ENCODE measurements around the gene NBAS.

Gene NBAS

DNA sequence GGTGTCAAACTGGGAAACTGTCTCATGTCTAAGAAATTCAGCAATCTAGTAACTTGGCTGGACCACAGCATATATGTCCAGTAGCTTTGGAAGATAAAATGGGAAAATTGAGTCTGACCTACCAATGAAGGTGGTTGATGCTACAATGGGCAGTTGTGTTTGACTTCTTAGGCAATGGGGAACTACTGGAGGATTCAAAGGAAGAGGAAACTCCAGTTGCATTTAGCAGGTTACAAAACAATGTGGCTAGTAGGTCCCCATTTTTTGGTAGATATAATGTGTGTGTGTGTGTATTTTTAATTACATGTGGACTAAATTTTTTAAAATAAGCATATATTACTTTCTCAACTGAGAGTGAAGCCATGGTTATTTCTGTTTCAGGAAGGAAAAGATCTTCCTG lies 427.7 kb downstream of the NBAS start:
- TF ChIP-seq SP3 (tag by site-specific recombination; IDR thresholded peaks at IDR 0.05): no peak
- no peak for TF ChIP-seq ZNF146 (tag by site-specific recombination; IDR thresholded peaks at IDR 0.05)
- no peak for TF ChIP-seq ZBTB20 (tag by site-specific recombination; IDR thresholded peaks at IDR 0.05)
- TF ChIP-seq, protein P1, sequence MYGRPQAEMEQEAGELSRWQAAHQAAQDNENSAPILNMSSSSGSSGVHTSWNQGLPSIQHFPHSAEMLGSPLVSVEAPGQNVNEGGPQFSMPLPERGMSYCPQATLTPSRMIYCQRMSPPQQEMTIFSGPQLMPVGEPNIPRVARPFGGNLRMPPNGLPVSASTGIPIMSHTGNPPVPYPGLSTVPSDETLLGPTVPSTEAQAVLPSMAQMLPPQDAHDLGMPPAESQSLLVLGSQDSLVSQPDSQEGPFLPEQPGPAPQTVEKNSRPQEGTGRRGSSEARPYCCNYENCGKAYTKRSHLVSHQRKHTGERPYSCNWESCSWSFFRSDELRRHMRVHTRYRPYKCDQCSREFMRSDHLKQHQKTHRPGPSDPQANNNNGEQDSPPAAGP (tag by site-specific recombination; IDR thresholded peaks at IDR 0.05): no peak
- TF ChIP-seq GLI4 (tag by site-specific recombination; IDR thresholded peaks at IDR 0.05): no peak
- H3K36me3 ChIP-seq (ENCODE audit: control insufficient read depth in 2 of 2, insufficient read depth in 1 of 2, low read length in 2 of 2): no peaks in the 10 kb centered on the region
- POLR2A ChIA-PET: no interaction called here
- no peaks in the 10 kb centered on the region for H3K9me3 ChIP-seq (ENCODE audit: control insufficient read depth, insufficient read depth, low read depth, low read length)
- CTCF ChIA-PET: no interaction called here
- no peak overlapping the region for H3K4me3 ChIP-seq (ENCODE audit: low read depth, low read length)
- H3K27ac ChIP-seq (ENCODE audit: extremely low read depth, low read depth, low read length): no peak overlapping the region
- H3K4me1 ChIP-seq (ENCODE audit: control insufficient read depth, insufficient read depth, low read length): no peaks in the 10 kb centered on the region

- no peak overlapping the region for H3K27ac ChIP-seq (ENCODE audit: extremely low read depth, low read depth, low read length)
- CTCF ChIA-PET: no interaction called here
- H3K36me3 ChIP-seq (ENCODE audit: control insufficient read depth in 2 of 2, insufficient read depth in 1 of 2, low read length in 2 of 2): no peaks in the 10 kb centered on the region
- H3K9me3 ChIP-seq (ENCODE audit: control insufficient read depth, insufficient read depth, low read depth, low read length): no peaks in the 10 kb centered on the region
- POLR2A ChIA-PET: no interaction called here
- no peak overlapping the region for H3K4me3 ChIP-seq (ENCODE audit: low read depth, low read length)
- no peaks in the 10 kb centered on the region for H3K4me1 ChIP-seq (ENCODE audit: control insufficient read depth, insufficient read depth, low read length)
- no peak for TF ChIP-seq TCF7L2 (IDR thresholded peaks at IDR 0.05; ENCODE audit: borderline replicate concordance, low read depth, low read length)
- no peak for TF ChIP-seq ZEB2 (tag by site-specific recombination; IDR thresholded peaks at IDR 0.05)
- no peak for TF ChIP-seq ZNF549 (tag by site-specific recombination; IDR thresholded peaks at IDR 0.05)
- no peak for TF ChIP-seq ZNF354C (tag by site-specific recombination; IDR thresholded peaks at IDR 0.05; ENCODE audit: borderline replicate concordance, low read depth)
- TF ChIP-seq ZXDB (tag by site-specific recombination; IDR thresholded peaks at IDR 0.05): no peak
- TF ChIP-seq, protein P2, sequence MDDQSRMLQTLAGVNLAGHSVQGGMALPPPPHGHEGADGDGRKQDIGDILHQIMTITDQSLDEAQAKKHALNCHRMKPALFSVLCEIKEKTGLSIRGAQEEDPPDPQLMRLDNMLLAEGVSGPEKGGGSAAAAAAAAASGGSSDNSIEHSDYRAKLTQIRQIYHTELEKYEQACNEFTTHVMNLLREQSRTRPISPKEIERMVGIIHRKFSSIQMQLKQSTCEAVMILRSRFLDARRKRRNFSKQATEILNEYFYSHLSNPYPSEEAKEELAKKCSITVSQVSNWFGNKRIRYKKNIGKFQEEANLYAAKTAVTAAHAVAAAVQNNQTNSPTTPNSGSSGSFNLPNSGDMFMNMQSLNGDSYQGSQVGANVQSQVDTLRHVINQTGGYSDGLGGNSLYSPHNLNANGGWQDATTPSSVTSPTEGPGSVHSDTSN (CRISPR knock-in tag; IDR thresholded peaks at IDR 0.05): no peak
- TF ChIP-seq, protein P3, sequence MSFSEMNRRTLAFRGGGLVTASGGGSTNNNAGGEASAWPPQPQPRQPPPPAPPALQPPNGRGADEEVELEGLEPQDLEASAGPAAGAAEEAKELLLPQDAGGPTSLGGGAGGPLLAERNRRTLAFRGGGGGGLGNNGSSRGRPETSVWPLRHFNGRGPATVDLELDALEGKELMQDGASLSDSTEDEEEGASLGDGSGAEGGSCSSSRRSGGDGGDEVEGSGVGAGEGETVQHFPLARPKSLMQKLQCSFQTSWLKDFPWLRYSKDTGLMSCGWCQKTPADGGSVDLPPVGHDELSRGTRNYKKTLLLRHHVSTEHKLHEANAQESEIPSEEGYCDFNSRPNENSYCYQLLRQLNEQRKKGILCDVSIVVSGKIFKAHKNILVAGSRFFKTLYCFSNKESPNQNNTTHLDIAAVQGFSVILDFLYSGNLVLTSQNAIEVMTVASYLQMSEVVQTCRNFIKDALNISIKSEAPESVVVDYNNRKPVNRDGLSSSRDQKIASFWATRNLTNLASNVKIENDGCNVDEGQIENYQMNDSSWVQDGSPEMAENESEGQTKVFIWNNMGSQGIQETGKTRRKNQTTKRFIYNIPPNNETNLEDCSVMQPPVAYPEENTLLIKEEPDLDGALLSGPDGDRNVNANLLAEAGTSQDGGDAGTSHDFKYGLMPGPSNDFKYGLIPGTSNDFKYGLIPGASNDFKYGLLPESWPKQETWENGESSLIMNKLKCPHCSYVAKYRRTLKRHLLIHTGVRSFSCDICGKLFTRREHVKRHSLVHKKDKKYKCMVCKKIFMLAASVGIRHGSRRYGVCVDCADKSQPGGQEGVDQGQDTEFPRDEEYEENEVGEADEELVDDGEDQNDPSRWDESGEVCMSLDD (tag by site-specific recombination; IDR thresholded peaks at IDR 0.05): no peak
- TF ChIP-seq ZNF16 (tag by site-specific recombination; IDR thresholded peaks at IDR 0.05; ENCODE audit: low read depth): no peak
- TF ChIP-seq, protein P4, sequence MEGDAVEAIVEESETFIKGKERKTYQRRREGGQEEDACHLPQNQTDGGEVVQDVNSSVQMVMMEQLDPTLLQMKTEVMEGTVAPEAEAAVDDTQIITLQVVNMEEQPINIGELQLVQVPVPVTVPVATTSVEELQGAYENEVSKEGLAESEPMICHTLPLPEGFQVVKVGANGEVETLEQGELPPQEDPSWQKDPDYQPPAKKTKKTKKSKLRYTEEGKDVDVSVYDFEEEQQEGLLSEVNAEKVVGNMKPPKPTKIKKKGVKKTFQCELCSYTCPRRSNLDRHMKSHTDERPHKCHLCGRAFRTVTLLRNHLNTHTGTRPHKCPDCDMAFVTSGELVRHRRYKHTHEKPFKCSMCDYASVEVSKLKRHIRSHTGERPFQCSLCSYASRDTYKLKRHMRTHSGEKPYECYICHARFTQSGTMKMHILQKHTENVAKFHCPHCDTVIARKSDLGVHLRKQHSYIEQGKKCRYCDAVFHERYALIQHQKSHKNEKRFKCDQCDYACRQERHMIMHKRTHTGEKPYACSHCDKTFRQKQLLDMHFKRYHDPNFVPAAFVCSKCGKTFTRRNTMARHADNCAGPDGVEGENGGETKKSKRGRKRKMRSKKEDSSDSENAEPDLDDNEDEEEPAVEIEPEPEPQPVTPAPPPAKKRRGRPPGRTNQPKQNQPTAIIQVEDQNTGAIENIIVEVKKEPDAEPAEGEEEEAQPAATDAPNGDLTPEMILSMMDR (tag by site-specific recombination; IDR thresholded peaks at IDR 0.05): no peak
- TF ChIP-seq ZNF76 (tag by site-specific recombination; IDR thresholded peaks at IDR 0.05; ENCODE audit: borderline replicate concordance, low read depth): no peak
- no peak for TF ChIP-seq ZNF777 (tag by site-specific recombination; IDR thresholded peaks at IDR 0.05; ENCODE audit: borderline replicate concordance)
- no peak for TF ChIP-seq SCRT1 (tag by site-specific recombination; IDR thresholded peaks at IDR 0.05; ENCODE audit: borderline replicate concordance)
- no peak for TF ChIP-seq ZNF2 (tag by site-specific recombination; IDR thresholded peaks at IDR 0.05)
- TF ChIP-seq SCRT2 (tag by site-specific recombination; IDR thresholded peaks at IDR 0.05): no peak
- no peak for TF ChIP-seq ZNF600 (tag by site-specific recombination; IDR thresholded peaks at IDR 0.05)
- no peak for TF ChIP-seq REPIN1 (tag by site-specific recombination; IDR thresholded peaks at IDR 0.05; ENCODE audit: low read depth)
- TF ChIP-seq IKZF3 (tag by site-specific recombination; IDR thresholded peaks at IDR 0.05): no peak
- no peak for TF ChIP-seq ZNF623 (tag by site-specific recombination; IDR thresholded peaks at IDR 0.05)
- no peak for TF ChIP-seq BCL6B (tag by site-specific recombination; IDR thresholded peaks at IDR 0.05)
Measured at GRCh38 chr2:15128846-15129245, 432.3 kb downstream of the NBAS start.
